ENCODE data around the gene LTO1.

DNA sequence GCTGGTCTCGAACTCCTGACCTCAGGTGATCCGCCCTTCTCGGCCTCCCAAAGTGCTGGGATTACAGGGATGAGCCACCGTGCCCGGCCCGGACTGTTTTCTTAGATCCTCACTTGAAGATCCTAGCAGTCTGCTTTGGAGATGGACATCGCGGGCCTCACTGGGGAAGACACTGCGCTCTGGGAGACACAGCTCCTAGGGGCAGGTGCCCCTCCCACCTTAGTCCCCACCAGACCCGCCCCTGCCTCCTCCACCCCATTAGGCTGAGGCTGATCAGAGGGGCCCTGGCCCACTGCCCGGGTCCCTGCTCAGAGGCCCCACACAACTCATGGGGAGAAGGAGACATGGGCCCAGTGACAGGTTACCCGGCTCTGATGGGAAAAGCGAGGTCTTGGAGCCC is 11.3 kb upstream of the LTO1 start:
- TF ChIP-seq, protein P1, sequence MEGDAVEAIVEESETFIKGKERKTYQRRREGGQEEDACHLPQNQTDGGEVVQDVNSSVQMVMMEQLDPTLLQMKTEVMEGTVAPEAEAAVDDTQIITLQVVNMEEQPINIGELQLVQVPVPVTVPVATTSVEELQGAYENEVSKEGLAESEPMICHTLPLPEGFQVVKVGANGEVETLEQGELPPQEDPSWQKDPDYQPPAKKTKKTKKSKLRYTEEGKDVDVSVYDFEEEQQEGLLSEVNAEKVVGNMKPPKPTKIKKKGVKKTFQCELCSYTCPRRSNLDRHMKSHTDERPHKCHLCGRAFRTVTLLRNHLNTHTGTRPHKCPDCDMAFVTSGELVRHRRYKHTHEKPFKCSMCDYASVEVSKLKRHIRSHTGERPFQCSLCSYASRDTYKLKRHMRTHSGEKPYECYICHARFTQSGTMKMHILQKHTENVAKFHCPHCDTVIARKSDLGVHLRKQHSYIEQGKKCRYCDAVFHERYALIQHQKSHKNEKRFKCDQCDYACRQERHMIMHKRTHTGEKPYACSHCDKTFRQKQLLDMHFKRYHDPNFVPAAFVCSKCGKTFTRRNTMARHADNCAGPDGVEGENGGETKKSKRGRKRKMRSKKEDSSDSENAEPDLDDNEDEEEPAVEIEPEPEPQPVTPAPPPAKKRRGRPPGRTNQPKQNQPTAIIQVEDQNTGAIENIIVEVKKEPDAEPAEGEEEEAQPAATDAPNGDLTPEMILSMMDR (IDR thresholded peaks at IDR 0.05), result no peak
- no peak for TF ChIP-seq POLR2A (IDR thresholded peaks at IDR 0.05)

All from lower leg skin (tissue), 3 donors.